ENCODE data around the gene STOML2. TPM values are rescaled to one million over a fixed set of nuclear protein-coding genes. Genes with fewer than 3 reads are reported as not detected.

The STOML2 gene
- total and polyA plus RNA-seq, 2 donors (not counting 3 experiments of a cell fraction or from before 2014, with no cell fraction given), result 144 to 187 TPM

- Histone ChIP-seq H2AFZ (ENCODE audit: low read depth, low read length) (no peak overlapping the region), H3K4me2 (ENCODE audit: insufficient read depth, low read length) (no peak overlapping the region), H3K27me3 (ENCODE audit: control insufficient read depth in 2 of 2, insufficient read depth in 2 of 2, low read length in 2 of 2) (no peaks in the 10 kb centered on the region), H3K4me3 (replicated peaks in 1 of 3; ENCODE audit: insufficient read depth in 1 of 3, low read depth in 1 of 3, low read length in 3 of 3) (no peak overlapping the region), H3K4me1 (ENCODE audit: control insufficient read depth, extremely low read depth, insufficient read depth, low read length) (no peaks in the 10 kb centered on the region), H3K27ac (ENCODE audit: insufficient read depth, low read depth, low read length) (no peak overlapping the region), H3K79me2 (ENCODE audit: control insufficient read depth, insufficient read depth, low read length) (no peaks in the 10 kb centered on the region), H3K9me1 (replicated peaks; ENCODE audit: control insufficient read depth, extremely low read depth, insufficient read depth, low read length) (no peaks in the 10 kb centered on the region), H3K9me3 (replicated peaks; ENCODE audit: control insufficient read depth, insufficient read depth, low read length) (no peaks in the 10 kb centered on the region), H3K36me3 (ENCODE audit: control insufficient read depth in 2 of 2, extremely low read depth in 1 of 2, insufficient read depth in 2 of 2, low read length in 2 of 2) (peaks cover 32 to 38% of the 10 kb centered on the region in 2 experiments), H4K20me1 (replicated peaks; ENCODE audit: control insufficient read depth, extremely low read depth, insufficient read depth, low read length) (no peaks in the 10 kb centered on the region), H3K9ac (replicated peaks; ENCODE audit: extremely low read depth, insufficient read depth, low read length) (no peak overlapping the region)
- dilution Hi-C loops (cut with MboI; ENCODE audit: extremely low pct_ligation_motif_present, low sequenced_read_pairs), result no loop called here
- ChIA-PET POLR2A (no interaction called here), CTCF (interaction anchor here (6.9 kb wide), 1 partner anchor 156 kb away, joined by 258 read pairs; no protein-coding TSS in a partner anchor)
- intact Hi-C loops (cut with micrococcal nuclease), result no loop called here
- FAIRE-seq (peak; percentile 12), DNase-seq (ENCODE audit: low read depth, low spot score) (no peak)
- BruUV-seq (replicated peaks), result no TSS peak
- TF ChIP-seq MAX (IDR thresholded peaks at IDR 0.05; ENCODE audit: insufficient read depth, insufficient read length) (no peak), POLR2A (IDR thresholded peaks at IDR 0.05; ENCODE audit: low read depth, low read length) (peak; percentile 27), FOS (IDR thresholded peaks at IDR 0.05; ENCODE audit: borderline replicate concordance, insufficient read depth, low read length) (no peak)
Measured at GRCh38 chr9:35054871-35055644, 47.9 kb downstream of the STOML2 start.

- BruUV-seq (replicated peaks), result no TSS peak
- H3K27me3 ChIP-seq (ENCODE audit: control insufficient read depth in 2 of 2, insufficient read depth in 2 of 2, low read length in 2 of 2), result no peaks in the 10 kb centered on the region
- H3K27ac ChIP-seq (ENCODE audit: insufficient read depth, low read depth, low read length), result no peak overlapping the region
- H3K79me2 ChIP-seq (ENCODE audit: control insufficient read depth, insufficient read depth, low read length), result no peaks in the 10 kb centered on the region
- H3K4me1 ChIP-seq (ENCODE audit: control insufficient read depth, extremely low read depth, insufficient read depth, low read length), result no peaks in the 10 kb centered on the region
- dilution Hi-C loops (cut with MboI; ENCODE audit: extremely low pct_ligation_motif_present, low sequenced_read_pairs), result no loop called here
- no peaks in the 10 kb centered on the region for H3K9me1 ChIP-seq (replicated peaks; ENCODE audit: control insufficient read depth, extremely low read depth, insufficient read depth, low read length)
- intact Hi-C loops (cut with micrococcal nuclease), result no loop called here
- no peak overlapping the region for H2AFZ ChIP-seq (ENCODE audit: low read depth, low read length)
- no peaks in the 10 kb centered on the region for H4K20me1 ChIP-seq (replicated peaks; ENCODE audit: control insufficient read depth, extremely low read depth, insufficient read depth, low read length)
- H3K4me2 ChIP-seq (ENCODE audit: insufficient read depth, low read length), result no peak overlapping the region
- peaks cover 30 to 32% of the 10 kb centered on the region in 2 experiments for H3K36me3 ChIP-seq (ENCODE audit: control insufficient read depth in 2 of 2, extremely low read depth in 1 of 2, insufficient read depth in 2 of 2, low read length in 2 of 2)
- ChIA-PET CTCF (interaction anchor here (6.9 kb wide), 1 partner anchor 155 kb away, joined by 258 read pairs; no protein-coding TSS in a partner anchor), POLR2A (no interaction called here)
- DNase-seq (ENCODE audit: low read depth, low spot score), result no peak
- TF ChIP-seq JUN (IDR thresholded peaks at IDR 0.05; ENCODE audit: borderline replicate concordance, insufficient read depth, insufficient read length, low read depth) (no peak), POLR2A (IDR thresholded peaks at IDR 0.05; ENCODE audit: low read depth, low read length) (no peak), EZH2 (IDR thresholded peaks at IDR 0.05; ENCODE audit: borderline replicate concordance, low read depth, low read length, severe bottlenecking) (no peak), POLR2AphosphoS5 (IDR thresholded peaks at IDR 0.05; ENCODE audit: insufficient read depth, low read depth, low read length) (no peak), FOS (IDR thresholded peaks at IDR 0.05; ENCODE audit: borderline replicate concordance, insufficient read depth, low read length) (no peak), CTCF (IDR thresholded peaks at IDR 0.05; ENCODE audit: extremely low read depth in 1 of 2, insufficient read depth in 1 of 2, low read depth in 1 of 2, low read length in 2 of 2) (no peak), MAX (IDR thresholded peaks at IDR 0.05; ENCODE audit: insufficient read depth, insufficient read length) (no peak), GATA2 (IDR thresholded peaks at IDR 0.05; ENCODE audit: insufficient read depth, insufficient read length, low read depth, low read length) (no peak), MYC (IDR thresholded peaks at IDR 0.05; ENCODE audit: low read depth, low read length) (no peak)
- FAIRE-seq, result no peak
- no peak overlapping the region for H3K9ac ChIP-seq (replicated peaks; ENCODE audit: extremely low read depth, insufficient read depth, low read length)
- H3K9me3 ChIP-seq (replicated peaks; ENCODE audit: control insufficient read depth, insufficient read depth, low read length), result no peaks in the 10 kb centered on the region
- no peak overlapping the region for H3K4me3 ChIP-seq (replicated peaks in 1 of 3; ENCODE audit: insufficient read depth in 1 of 3, low read depth in 1 of 3, low read length in 3 of 3)
Measured at GRCh38 chr9:35054185-35054835, 48.6 kb downstream of the STOML2 start.

Data from endothelial cell of umbilical vein (primary cell).